Right lobe of liver (tissue), 4 donors: ENCODE results near the gene FERMT1.

Experiments
- CTCF ChIP-seq, 4 donors: fragments of 200-600 bp in 3 of 4; fragments of 450-650 bp in 1 of 4; IDR thresholded peaks; one replicate each; pipeline versions ENCODE4 v1.5.1 to v1.8.0; 2016 to 2022; ENCODE audit warnings: antibody characterized with exemption in 4 of 4, mild to moderate bottlenecking in 2 of 4
- POLR2A ChIP-seq: fragments of 450-650 bp; IDR thresholded peaks from one replicate; pipeline ENCODE4 v1.6.1; 2017; ENCODE audit warnings: antibody characterized with exemption, mild to moderate bottlenecking
- donor health status: DM: no; HTN: no; CAD: no.
- donor health status: DM: no; HTN: no; CAD: no.
- donor health status: DM: no; HTN: yes; CAD: no.

- TF ChIP-seq CTCF (IDR thresholded peaks at IDR 0.05) (no peak), POLR2A (no peak)
Measured at GRCh38 chr20:6091661-6092060, 31.2 kb downstream of the FERMT1 start.
